K562 (cell line): ENCODE data around the gene FZD1. TPM values are rescaled to one million over a fixed set of nuclear protein-coding genes. Genes with fewer than 3 reads are reported as not detected.

Experiments
- CBX5 ChIP-seq: IDR thresholded peaks from 2 replicates; pipeline ENCODE4 v1.6.1; 2014; ENCODE audit warnings: low read depth, borderline replicate concordance
- HMGN3 ChIP-seq: IDR thresholded peaks from 2 replicates; pipeline ENCODE4 v1.6.1; 2011; ENCODE audit warnings: borderline replicate concordance, low read depth, mild to moderate bottlenecking, mixed read lengths, low read length; ENCODE audit not compliant: insufficient read length; ENCODE audit errors: extremely low read depth
- NR3C1 ChIP-seq: sonication (generic); formaldehyde crosslinking; IDR thresholded peaks from 2 replicates; pipeline ENCODE4 v1.8.1; 2022; ENCODE audit warnings: missing genetic modification reagents
- polyA plus RNA-seq, 8 experiments: library from polyadenylated mRNA; depleted of rRNA in 4 of 8; stranded (reverse) in 5 of 8; unstranded in 3 of 8; fragments of >200 nt; fragmentation: Nextera tagmentation in 2 of 8; fragmentation: Illumina TruSeq in 1 of 8; extraction: Ambion mirVana in 2 of 8; extraction: Trizol in 1 of 8; gene quantifications; 2 replicates each; pipeline versions ENCODE4 v1.2.1 to v1.2.3, GENCODE V29; 2011 to 2014; ENCODE audit warnings: inconsistent platforms in 1 of 8, missing spikeins in 1 of 8
- total RNA-seq, 7 experiments: library from RNA; depleted of rRNA in 6 of 7; stranded (reverse); fragments of >200 nt in 6 of 7; fragmentation: Illumina TruSeq in 2 of 7; extraction: Trizol in 2 of 7; gene quantifications; 2 replicates each; pipeline versions ENCODE4 v1.2.1 to v1.2.3, GENCODE V29; 2011 to 2021; ENCODE audit warnings: low replicate concordance in 1 of 7
- TF ChIP-seq, protein P1 (sequence below), 3 experiments: fragments of 200-800 bp in 1 of 3; fragments of 250-450 bp in 1 of 3; fragments of 450-650 bp in 1 of 3; sonication (Bioruptor Pico) in 1 of 3; sonication (Bioruptor generic) in 1 of 3; formaldehyde crosslinking in 1 of 3; IDR thresholded peaks; 2 replicates each; pipeline versions ENCODE4 v1.6.1 to v1.8.0; 2016 to 2022; ENCODE audit warnings: mild to moderate bottlenecking in 2 of 3, missing genetic modification characterization in 2 of 3, missing compliant biosample characterization in 1 of 3, moderate library complexity in 1 of 3
- TF ChIP-seq, protein P2 (sequence below): fragments of 150-350 bp; IDR thresholded peaks from 2 replicates; pipeline ENCODE4 v1.6.1; 2014; ENCODE audit warnings: low read depth, mild to moderate bottlenecking, low read length, borderline replicate concordance
- TF ChIP-seq, protein P3 (sequence below): fragments of 200-600 bp; sonication (generic); IDR thresholded peaks from one replicate; pipeline ENCODE4 v1.6.1; 2012; ENCODE audit warnings: mild to moderate bottlenecking, low read depth, low read length, inconsistent platforms

Gene FZD1
- total and polyA plus RNA-seq, 9 of the 15 experiments (the other 6 are each of a cell fraction or from before 2014, with no cell fraction given), result 0.25 to 5.1 (median 1.8) TPM

DNA sequence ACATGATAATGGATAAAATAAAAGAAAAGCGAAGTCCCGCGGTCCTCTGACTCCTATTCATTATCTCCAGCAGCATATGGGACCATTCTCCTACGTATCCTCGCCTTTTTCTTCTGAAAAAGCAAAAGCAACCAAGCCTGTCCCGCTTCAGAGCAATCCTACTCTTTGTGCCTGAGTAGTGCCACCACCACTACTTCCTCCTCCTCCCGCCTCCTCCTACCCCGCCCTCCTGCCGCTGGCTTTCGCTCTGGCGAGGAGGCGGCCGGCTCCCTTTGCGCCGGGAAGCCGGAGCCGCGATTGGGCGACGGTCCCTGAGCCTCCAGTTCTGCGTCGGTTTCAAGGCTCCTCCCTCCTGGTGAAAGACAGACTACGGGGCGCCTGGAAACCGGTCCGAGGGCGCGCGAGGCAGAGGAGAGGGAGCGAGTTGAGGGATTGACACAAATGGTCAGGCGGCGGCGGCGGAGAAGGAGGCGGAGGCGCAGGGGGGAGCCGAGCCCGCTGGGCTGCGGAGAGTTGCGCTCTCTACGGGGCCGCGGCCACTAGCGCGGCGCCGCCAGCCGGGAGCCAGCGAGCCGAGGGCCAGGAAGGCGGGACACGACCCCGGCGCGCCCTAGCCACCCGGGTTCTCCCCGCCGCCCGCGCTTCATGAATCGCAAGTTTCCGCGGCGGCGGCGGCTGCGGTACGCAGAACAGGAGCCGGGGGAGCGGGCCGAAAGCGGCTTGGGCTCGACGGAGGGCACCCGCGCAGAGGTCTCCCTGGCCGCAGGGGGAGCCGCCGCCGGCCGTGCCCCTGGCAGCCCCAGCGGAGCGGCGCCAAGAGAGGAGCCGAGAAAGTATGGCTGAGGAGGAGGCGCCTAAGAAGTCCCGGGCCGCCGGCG is at the start of gene FZD1 (continued):
- TF ChIP-seq, protein P1, sequence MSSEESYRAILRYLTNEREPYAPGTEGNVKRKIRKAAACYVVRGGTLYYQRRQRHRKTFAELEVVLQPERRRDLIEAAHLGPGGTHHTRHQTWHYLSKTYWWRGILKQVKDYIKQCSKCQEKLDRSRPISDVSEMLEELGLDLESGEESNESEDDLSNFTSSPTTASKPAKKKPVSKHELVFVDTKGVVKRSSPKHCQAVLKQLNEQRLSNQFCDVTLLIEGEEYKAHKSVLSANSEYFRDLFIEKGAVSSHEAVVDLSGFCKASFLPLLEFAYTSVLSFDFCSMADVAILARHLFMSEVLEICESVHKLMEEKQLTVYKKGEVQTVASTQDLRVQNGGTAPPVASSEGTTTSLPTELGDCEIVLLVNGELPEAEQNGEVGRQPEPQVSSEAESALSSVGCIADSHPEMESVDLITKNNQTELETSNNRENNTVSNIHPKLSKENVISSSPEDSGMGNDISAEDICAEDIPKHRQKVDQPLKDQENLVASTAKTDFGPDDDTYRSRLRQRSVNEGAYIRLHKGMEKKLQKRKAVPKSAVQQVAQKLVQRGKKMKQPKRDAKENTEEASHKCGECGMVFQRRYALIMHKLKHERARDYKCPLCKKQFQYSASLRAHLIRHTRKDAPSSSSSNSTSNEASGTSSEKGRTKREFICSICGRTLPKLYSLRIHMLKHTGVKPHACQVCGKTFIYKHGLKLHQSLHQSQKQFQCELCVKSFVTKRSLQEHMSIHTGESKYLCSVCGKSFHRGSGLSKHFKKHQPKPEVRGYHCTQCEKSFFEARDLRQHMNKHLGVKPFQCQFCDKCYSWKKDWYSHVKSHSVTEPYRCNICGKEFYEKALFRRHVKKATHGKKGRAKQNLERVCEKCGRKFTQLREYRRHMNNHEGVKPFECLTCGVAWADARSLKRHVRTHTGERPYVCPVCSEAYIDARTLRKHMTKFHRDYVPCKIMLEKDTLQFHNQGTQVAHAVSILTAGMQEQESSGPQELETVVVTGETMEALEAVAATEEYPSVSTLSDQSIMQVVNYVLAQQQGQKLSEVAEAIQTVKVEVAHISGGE (CRISPR knock-in tag; IDR thresholded peaks at IDR 0.05), result peak in 1 of 3 experiments; percentile 36; a peak in 1 of 6 replicates
- TF ChIP-seq, protein P2, sequence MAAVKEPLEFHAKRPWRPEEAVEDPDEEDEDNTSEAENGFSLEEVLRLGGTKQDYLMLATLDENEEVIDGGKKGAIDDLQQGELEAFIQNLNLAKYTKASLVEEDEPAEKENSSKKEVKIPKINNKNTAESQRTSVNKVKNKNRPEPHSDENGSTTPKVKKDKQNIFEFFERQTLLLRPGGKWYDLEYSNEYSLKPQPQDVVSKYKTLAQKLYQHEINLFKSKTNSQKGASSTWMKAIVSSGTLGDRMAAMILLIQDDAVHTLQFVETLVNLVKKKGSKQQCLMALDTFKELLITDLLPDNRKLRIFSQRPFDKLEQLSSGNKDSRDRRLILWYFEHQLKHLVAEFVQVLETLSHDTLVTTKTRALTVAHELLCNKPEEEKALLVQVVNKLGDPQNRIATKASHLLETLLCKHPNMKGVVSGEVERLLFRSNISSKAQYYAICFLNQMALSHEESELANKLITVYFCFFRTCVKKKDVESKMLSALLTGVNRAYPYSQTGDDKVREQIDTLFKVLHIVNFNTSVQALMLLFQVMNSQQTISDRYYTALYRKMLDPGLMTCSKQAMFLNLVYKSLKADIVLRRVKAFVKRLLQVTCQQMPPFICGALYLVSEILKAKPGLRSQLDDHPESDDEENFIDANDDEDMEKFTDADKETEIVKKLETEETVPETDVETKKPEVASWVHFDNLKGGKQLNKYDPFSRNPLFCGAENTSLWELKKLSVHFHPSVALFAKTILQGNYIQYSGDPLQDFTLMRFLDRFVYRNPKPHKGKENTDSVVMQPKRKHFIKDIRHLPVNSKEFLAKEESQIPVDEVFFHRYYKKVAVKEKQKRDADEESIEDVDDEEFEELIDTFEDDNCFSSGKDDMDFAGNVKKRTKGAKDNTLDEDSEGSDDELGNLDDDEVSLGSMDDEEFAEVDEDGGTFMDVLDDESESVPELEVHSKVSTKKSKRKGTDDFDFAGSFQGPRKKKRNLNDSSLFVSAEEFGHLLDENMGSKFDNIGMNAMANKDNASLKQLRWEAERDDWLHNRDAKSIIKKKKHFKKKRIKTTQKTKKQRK, result no peak
- peak; percentile 93 for TF ChIP-seq HMGN3
- no peak for TF ChIP-seq CBX5
- TF ChIP-seq, protein P3, sequence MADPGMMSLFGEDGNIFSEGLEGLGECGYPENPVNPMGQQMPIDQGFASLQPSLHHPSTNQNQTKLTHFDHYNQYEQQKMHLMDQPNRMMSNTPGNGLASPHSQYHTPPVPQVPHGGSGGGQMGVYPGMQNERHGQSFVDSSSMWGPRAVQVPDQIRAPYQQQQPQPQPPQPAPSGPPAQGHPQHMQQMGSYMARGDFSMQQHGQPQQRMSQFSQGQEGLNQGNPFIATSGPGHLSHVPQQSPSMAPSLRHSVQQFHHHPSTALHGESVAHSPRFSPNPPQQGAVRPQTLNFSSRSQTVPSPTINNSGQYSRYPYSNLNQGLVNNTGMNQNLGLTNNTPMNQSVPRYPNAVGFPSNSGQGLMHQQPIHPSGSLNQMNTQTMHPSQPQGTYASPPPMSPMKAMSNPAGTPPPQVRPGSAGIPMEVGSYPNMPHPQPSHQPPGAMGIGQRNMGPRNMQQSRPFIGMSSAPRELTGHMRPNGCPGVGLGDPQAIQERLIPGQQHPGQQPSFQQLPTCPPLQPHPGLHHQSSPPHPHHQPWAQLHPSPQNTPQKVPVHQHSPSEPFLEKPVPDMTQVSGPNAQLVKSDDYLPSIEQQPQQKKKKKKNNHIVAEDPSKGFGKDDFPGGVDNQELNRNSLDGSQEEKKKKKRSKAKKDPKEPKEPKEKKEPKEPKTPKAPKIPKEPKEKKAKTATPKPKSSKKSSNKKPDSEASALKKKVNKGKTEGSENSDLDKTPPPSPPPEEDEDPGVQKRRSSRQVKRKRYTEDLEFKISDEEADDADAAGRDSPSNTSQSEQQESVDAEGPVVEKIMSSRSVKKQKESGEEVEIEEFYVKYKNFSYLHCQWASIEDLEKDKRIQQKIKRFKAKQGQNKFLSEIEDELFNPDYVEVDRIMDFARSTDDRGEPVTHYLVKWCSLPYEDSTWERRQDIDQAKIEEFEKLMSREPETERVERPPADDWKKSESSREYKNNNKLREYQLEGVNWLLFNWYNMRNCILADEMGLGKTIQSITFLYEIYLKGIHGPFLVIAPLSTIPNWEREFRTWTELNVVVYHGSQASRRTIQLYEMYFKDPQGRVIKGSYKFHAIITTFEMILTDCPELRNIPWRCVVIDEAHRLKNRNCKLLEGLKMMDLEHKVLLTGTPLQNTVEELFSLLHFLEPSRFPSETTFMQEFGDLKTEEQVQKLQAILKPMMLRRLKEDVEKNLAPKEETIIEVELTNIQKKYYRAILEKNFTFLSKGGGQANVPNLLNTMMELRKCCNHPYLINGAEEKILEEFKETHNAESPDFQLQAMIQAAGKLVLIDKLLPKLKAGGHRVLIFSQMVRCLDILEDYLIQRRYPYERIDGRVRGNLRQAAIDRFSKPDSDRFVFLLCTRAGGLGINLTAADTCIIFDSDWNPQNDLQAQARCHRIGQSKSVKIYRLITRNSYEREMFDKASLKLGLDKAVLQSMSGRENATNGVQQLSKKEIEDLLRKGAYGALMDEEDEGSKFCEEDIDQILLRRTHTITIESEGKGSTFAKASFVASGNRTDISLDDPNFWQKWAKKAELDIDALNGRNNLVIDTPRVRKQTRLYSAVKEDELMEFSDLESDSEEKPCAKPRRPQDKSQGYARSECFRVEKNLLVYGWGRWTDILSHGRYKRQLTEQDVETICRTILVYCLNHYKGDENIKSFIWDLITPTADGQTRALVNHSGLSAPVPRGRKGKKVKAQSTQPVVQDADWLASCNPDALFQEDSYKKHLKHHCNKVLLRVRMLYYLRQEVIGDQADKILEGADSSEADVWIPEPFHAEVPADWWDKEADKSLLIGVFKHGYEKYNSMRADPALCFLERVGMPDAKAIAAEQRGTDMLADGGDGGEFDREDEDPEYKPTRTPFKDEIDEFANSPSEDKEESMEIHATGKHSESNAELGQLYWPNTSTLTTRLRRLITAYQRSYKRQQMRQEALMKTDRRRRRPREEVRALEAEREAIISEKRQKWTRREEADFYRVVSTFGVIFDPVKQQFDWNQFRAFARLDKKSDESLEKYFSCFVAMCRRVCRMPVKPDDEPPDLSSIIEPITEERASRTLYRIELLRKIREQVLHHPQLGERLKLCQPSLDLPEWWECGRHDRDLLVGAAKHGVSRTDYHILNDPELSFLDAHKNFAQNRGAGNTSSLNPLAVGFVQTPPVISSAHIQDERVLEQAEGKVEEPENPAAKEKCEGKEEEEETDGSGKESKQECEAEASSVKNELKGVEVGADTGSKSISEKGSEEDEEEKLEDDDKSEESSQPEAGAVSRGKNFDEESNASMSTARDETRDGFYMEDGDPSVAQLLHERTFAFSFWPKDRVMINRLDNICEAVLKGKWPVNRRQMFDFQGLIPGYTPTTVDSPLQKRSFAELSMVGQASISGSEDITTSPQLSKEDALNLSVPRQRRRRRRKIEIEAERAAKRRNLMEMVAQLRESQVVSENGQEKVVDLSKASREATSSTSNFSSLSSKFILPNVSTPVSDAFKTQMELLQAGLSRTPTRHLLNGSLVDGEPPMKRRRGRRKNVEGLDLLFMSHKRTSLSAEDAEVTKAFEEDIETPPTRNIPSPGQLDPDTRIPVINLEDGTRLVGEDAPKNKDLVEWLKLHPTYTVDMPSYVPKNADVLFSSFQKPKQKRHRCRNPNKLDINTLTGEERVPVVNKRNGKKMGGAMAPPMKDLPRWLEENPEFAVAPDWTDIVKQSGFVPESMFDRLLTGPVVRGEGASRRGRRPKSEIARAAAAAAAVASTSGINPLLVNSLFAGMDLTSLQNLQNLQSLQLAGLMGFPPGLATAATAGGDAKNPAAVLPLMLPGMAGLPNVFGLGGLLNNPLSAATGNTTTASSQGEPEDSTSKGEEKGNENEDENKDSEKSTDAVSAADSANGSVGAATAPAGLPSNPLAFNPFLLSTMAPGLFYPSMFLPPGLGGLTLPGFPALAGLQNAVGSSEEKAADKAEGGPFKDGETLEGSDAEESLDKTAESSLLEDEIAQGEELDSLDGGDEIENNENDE, result no peak
- TF ChIP-seq NR3C1 (CRISPR knock-in tag), result no peak
